Measurements from ENCODE around the gene RGS12.

DNA sequence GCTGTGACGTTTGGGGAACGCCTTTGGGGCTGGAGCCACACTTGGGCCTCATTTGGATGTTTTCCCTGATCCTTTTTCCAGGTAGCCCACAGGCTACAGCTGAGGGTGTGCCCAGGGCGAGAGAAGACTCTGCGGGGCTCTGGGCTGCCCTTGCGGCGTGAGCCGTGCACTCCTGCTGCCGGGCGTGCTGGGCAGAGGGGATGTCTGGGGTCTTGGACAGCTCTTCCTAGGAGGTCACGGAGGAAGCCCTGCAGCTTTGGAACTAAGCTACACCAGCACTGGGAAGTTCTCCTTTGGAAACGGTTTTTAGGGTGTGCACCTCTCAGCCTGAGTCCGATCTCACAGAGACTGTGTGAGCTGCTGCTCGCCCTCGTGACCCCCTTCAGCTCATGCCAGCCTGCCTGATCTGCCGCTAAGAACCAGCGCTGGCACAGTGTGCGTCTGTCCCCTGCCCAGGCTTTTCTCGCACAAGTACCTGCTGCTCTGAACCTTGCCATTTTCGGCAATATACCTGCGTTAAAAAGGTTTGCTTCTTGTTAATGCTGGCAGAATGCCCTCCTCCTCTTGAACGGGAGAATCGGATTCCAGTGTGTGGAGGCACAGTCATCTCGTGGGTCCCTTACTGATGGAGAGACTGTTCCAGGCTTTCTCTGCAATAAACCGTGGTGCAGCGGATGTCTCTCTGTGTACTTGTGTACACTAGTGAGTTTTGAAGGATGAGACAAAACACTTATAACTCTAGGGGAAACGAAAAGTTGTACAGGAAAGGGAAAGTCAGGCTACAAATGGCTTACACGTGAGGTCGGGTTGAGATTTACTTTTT, 29.6 kb upstream of the RGS12 start:
- TF ChIP-seq, protein P1, sequence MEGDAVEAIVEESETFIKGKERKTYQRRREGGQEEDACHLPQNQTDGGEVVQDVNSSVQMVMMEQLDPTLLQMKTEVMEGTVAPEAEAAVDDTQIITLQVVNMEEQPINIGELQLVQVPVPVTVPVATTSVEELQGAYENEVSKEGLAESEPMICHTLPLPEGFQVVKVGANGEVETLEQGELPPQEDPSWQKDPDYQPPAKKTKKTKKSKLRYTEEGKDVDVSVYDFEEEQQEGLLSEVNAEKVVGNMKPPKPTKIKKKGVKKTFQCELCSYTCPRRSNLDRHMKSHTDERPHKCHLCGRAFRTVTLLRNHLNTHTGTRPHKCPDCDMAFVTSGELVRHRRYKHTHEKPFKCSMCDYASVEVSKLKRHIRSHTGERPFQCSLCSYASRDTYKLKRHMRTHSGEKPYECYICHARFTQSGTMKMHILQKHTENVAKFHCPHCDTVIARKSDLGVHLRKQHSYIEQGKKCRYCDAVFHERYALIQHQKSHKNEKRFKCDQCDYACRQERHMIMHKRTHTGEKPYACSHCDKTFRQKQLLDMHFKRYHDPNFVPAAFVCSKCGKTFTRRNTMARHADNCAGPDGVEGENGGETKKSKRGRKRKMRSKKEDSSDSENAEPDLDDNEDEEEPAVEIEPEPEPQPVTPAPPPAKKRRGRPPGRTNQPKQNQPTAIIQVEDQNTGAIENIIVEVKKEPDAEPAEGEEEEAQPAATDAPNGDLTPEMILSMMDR (IDR thresholded peaks at IDR 0.05), result no peak
- no peak for TF ChIP-seq POLR2AphosphoS5 (IDR thresholded peaks at IDR 0.05; ENCODE audit: insufficient read depth in 1 of 2, low read depth in 1 of 2)

Measured in vagina (tissue), 2 donors.